Right atrium auricular region (tissue), 2 donors: ENCODE results near the gene TRAK1. TPM values are rescaled to one million over a fixed set of nuclear protein-coding genes. Genes with fewer than 3 reads are reported as not detected.

Source experiments
- DNase-seq: peaks from one replicate; pipeline ENCODE4 v3.0.0-alpha.2; 2019; ENCODE audit warnings: low spot score
- H3K27ac ChIP-seq, 2 donors: fragments of 200-600 bp; sonication (generic); 1 replicate in 1 of 2; 2 replicates in 1 of 2; pipeline ENCODE4 v1.5.1; 2016 to 2019
- H3K27me3 ChIP-seq, 2 donors: fragments of 200-600 bp; sonication (generic); one replicate each; pipeline versions ENCODE4 v1.5.1 to v1.6.0; 2017 to 2019
- H3K36me3 ChIP-seq: fragments of 200-600 bp; sonication (generic); one replicate; pipeline ENCODE4 v1.5.1; 2016
- H3K4me1 ChIP-seq, 2 donors: fragments of 200-600 bp; sonication (generic); one replicate each; pipeline versions ENCODE4 v1.5.1 to v1.6.0; 2017 to 2019
- H3K4me3 ChIP-seq, 2 donors: fragments of 200-600 bp; sonication (generic); 1 replicate in 1 of 2; 2 replicates in 1 of 2; pipeline ENCODE4 v1.5.1; 2017 to 2019; ENCODE audit warnings: mild to moderate bottlenecking in 1 of 2, moderate library complexity in 1 of 2
- H3K9me3 ChIP-seq, 2 donors: fragments of 200-600 bp; sonication (generic); one replicate each; pipeline ENCODE4 v1.5.1; 2019
- total RNA-seq, 2 donors: library from RNA; depleted of rRNA; stranded (reverse); fragments of >200 nt; gene quantifications; one replicate each; pipeline ENCODE4 v1.1.0, GENCODE V29; 2016
- TF ChIP-seq, protein P1 (sequence below), 2 donors: fragments of 200-600 bp; sonication (generic); IDR thresholded peaks; one replicate each; pipeline ENCODE4 v1.5.1; 2019; ENCODE audit warnings: antibody characterized with exemption in 2 of 2

TRAK1 gene
- total RNA-seq, 2 donors from 2014 or later = 172 to 259 TPM

DNA sequence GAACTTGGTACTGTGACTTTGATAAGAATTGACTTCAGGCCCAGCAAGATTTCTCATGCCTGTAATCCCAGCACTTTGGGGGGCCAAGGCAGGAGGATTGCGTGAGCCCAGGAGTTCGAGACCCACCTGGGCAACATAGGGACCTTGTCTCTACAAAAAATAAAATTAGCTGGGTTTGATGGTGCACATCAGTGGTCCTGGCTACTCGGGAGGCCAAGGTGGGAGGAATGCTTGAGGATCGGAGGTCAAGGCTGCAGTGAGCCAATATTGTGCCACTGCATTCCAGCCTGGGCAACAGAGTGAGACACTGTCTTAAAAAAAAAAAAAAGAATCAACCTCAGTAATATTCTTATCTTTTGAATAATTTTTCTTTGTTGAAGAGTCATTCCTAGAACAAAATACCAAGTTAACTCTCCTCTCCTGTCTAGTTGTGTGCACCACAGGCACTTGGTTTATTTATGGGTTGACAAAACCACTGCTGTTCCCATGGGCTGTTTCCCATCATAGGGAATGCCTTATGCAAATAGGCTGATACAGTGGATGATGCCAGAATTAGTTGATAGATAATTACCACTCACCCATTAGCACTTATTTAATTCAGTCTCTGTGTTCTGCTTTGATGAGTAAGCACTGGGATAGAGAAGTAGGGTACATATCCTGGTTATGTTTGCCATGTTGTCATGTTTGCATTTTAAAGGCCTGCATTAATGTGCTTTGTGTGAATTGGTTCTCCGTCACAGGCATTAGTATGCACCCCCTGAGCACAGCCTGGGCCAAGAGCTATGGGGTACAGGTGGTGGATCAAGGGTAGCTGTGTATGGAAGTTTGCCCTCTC, 32.9 kb downstream of the TRAK1 start:
- Histone ChIP-seq H3K36me3 (peaks cover 13% of the 10 kb centered on the region), H3K4me3 (no peak overlapping the region), H3K27ac (no peak overlapping the region), H3K9me3 (no peaks in the 10 kb centered on the region), H3K27me3 (no peaks in the 10 kb centered on the region), H3K4me1 (peaks cover 0 to 48% of the 10 kb centered on the region in 2 donors)
- DNase-seq = no peak
- TF ChIP-seq, protein P1, sequence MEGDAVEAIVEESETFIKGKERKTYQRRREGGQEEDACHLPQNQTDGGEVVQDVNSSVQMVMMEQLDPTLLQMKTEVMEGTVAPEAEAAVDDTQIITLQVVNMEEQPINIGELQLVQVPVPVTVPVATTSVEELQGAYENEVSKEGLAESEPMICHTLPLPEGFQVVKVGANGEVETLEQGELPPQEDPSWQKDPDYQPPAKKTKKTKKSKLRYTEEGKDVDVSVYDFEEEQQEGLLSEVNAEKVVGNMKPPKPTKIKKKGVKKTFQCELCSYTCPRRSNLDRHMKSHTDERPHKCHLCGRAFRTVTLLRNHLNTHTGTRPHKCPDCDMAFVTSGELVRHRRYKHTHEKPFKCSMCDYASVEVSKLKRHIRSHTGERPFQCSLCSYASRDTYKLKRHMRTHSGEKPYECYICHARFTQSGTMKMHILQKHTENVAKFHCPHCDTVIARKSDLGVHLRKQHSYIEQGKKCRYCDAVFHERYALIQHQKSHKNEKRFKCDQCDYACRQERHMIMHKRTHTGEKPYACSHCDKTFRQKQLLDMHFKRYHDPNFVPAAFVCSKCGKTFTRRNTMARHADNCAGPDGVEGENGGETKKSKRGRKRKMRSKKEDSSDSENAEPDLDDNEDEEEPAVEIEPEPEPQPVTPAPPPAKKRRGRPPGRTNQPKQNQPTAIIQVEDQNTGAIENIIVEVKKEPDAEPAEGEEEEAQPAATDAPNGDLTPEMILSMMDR (IDR thresholded peaks at IDR 0.05) = no peak

DNA sequence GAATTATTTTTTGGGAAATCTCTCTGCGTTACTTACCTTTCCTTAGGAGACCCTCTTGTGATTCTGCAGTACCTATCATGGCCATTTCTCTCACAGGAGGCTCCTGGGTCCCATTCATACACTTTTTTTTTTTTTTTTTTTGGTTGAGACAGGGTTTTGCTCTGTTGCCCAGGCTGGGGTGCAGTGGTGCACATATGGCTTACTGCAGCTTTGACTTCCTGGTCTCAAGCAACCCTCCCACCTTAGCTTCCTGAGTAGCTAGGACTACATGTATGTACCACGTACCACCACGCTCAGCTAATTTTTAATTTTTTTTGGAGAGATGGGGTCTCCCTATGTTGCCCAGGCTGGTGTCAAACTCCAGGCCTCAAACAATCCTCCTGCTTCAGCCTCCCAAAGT, 36.1 kb downstream of the TRAK1 start:
- TF ChIP-seq, protein P1 (IDR thresholded peaks at IDR 0.05) = no peak
- Histone ChIP-seq H3K4me3 (no peak overlapping the region), H3K9me3 (no peaks in the 10 kb centered on the region), H3K27me3 (no peaks in the 10 kb centered on the region), H3K36me3 (peaks cover 13% of the 10 kb centered on the region), H3K27ac (no peak overlapping the region), H3K4me1 (peaks cover 0 to 48% of the 10 kb centered on the region in 2 donors)
- DNase-seq = no peak

DNA sequence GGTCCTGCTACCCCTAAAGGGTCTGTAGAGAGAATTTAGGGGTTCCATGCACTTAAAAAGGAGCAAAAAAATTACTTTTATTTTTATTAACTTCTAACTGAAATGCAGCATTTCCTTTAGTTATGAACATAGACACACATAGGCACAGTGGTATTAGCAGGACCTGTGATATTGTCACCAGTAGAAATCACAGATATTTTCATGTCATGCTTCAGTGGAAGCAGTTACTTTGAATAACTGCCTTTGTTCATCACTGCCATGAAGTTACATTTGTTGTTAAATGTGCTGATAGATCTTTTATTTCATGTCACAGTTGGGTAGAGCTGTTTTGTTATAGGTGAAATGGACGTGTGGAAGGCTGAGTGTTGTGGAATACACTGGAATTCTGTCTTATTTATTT, 37.4 kb downstream of the TRAK1 start:
- Histone ChIP-seq H3K4me3 (no peak overlapping the region), H3K27me3 (no peaks in the 10 kb centered on the region), H3K4me1 (peaks cover 0 to 34% of the 10 kb centered on the region in 2 donors), H3K9me3 (no peaks in the 10 kb centered on the region), H3K27ac (no peak overlapping the region), H3K36me3 (peaks cover 13% of the 10 kb centered on the region)
- TF ChIP-seq, protein P1 (IDR thresholded peaks at IDR 0.05) = no peak
- no peak for DNase-seq

DNA sequence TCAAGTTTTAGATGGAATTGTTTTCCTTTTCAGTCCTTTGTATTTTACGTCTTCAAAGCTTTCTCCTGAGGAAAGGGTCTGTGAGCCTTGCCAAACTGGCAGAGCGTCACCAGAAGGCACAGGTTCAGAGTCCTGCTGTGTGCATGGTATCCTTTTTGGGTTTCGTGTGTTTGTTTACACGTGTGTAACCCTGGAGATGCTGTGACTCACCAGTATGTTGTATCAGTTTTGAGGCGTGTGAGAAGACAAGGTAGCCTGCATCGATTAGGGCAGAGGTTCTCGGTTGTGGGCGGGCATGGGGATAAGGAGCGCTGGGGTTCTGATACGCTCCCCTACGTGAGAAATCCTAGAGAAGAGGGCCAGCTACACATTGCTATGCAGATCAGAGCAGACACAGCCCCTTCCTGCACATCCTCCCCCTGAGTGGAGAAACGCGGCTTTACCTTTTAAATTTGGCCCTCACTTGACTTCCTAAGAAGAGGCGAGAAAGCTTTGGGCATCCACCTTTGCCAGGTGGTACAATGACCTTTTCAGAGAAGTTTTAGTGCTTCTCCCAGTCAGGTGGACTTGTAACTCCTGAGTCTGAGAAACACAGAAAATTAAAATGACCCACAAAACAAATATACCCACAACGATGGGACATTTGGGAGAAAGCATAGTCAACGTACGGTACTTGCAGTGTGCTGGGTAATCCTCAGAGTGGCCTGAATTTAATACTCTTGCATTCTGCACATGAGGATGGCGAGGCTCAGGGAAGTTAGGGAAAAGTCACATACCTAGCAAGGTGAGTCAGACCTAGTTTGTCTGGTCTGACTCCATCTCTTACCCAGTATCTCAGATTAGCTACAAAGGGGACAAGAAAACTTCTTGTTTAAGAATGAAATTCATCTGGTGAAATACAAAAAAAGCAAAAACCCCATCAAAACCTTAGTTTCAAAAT, 38.1 kb downstream of the TRAK1 start:
- Histone ChIP-seq H3K4me1 (peaks cover 0 to 28% of the 10 kb centered on the region in 2 donors), H3K4me3 (no peak overlapping the region), H3K36me3 (peaks cover 13% of the 10 kb centered on the region), H3K9me3 (no peaks in the 10 kb centered on the region), H3K27me3 (no peaks in the 10 kb centered on the region), H3K27ac (no peak overlapping the region)
- TF ChIP-seq, protein P1 (IDR thresholded peaks at IDR 0.05) = no peak
- no peak for DNase-seq

DNA sequence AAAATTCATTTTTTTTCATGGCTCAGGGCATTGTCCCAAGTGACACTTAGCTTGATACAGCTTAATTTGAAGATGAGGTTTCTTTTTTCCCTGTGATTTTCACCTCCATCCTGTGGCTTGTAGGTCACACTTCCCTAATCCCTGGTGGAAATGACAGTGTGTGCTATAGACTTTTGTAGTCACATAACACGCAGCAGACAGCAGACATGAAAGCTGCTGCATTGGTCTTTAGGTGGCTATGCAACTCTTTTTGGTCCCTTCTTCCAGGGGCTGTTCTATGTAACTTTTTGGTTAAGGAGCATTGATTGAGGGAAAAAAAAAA, 38.8 kb downstream of the TRAK1 start:
- no peak for DNase-seq
- TF ChIP-seq, protein P1 (IDR thresholded peaks at IDR 0.05) = no peak
- peaks cover 13% of the 10 kb centered on the region for H3K36me3 ChIP-seq
- H3K27me3 ChIP-seq = no peaks in the 10 kb centered on the region
- H3K4me1 ChIP-seq = peaks cover 0 to 26% of the 10 kb centered on the region in 2 donors
- H3K9me3 ChIP-seq = no peaks in the 10 kb centered on the region
- no peak overlapping the region for H3K27ac ChIP-seq
- H3K4me3 ChIP-seq = no peak overlapping the region
